ENCODE data around the gene SMYD3. TPM values are rescaled to one million over a fixed set of nuclear protein-coding genes. Genes with fewer than 3 reads are reported as not detected.

SMYD3 gene
- total RNA-seq, 2 donors from 2014 or later: 13.5 to 20.8 TPM

DNA sequence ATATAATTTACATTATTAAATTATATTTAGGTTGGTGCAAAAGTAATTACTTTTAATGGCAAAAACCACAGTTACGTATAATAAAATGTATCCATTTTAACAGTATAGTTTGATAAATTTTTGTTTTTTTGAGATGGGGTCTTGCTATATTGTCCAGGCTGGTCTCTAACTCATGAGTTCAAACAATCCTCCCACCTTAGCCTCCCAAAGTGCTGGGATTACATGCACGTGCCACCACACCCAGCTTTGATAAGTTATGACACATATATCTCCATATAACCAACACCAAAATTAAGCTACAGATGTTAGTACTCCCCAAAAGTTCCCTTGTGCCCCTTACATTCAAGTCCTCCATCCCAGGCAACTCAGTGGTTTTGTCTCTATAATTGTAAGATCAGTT is 163.1 kb downstream of the SMYD3 start:
- DNase-seq (no peak), ATAC-seq (no peak)
- H3K4me3 ChIP-seq: no peak overlapping the region
- H3K27ac ChIP-seq: no peak overlapping the region
- no peaks in the 10 kb centered on the region for H3K4me1 ChIP-seq
- intact Hi-C loops (cut with DNase I): no loop called here
- H3K27me3 ChIP-seq: no peaks in the 10 kb centered on the region
- 96 to 97% methylated on average over 2 of the region's 2 CpGs for WGBS, 2 donors
- H3K9me3 ChIP-seq: peaks cover 0 to 7% (median 0%) of the 10 kb centered on the region in 3 donors
- no peak for TF ChIP-seq POLR2A (IDR thresholded peaks at IDR 0.05)
- TF ChIP-seq, protein P1, sequence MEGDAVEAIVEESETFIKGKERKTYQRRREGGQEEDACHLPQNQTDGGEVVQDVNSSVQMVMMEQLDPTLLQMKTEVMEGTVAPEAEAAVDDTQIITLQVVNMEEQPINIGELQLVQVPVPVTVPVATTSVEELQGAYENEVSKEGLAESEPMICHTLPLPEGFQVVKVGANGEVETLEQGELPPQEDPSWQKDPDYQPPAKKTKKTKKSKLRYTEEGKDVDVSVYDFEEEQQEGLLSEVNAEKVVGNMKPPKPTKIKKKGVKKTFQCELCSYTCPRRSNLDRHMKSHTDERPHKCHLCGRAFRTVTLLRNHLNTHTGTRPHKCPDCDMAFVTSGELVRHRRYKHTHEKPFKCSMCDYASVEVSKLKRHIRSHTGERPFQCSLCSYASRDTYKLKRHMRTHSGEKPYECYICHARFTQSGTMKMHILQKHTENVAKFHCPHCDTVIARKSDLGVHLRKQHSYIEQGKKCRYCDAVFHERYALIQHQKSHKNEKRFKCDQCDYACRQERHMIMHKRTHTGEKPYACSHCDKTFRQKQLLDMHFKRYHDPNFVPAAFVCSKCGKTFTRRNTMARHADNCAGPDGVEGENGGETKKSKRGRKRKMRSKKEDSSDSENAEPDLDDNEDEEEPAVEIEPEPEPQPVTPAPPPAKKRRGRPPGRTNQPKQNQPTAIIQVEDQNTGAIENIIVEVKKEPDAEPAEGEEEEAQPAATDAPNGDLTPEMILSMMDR (IDR thresholded peaks at IDR 0.05): no peak
- no peaks in the 10 kb centered on the region for H3K36me3 ChIP-seq (replicated peaks in 1 of 2; ENCODE audit: insufficient read depth in 1 of 2, low read depth in 2 of 2)

DNA sequence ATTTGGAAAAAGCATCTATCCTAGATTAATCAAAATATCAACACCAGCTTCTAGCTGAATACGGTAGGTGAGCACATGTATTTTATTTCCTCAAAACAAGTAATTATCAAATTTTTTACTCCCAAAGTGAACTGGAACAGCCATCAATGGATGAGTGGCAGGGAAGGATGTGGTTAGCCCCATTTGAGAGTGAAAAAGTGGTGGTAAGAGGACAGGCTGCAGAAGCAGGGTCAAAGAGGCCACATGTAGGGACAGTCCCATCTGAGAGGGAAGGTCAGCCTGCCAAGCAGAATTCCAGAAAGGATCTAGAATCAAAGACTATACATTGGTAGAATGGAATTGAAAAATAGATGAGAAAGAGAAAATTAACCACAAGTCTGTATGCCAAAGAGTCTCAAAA is 163.8 kb downstream of the SMYD3 start:
- intact Hi-C loops (cut with DNase I): no loop called here
- H3K4me3 ChIP-seq: no peak overlapping the region
- H3K27ac ChIP-seq: no peak overlapping the region
- H3K9me3 ChIP-seq: peaks cover 0 to 7% (median 0%) of the 10 kb centered on the region in 3 donors
- TF ChIP-seq, protein P1 (IDR thresholded peaks at IDR 0.05): no peak
- TF ChIP-seq POLR2A (IDR thresholded peaks at IDR 0.05): no peak
- DNase-seq: no peak
- H3K36me3 ChIP-seq (replicated peaks in 1 of 2; ENCODE audit: insufficient read depth in 1 of 2, low read depth in 2 of 2): no peaks in the 10 kb centered on the region
- WGBS, 2 donors: 89 to 97% methylated on average over 1 of the region's 1 CpG
- H3K27me3 ChIP-seq: no peaks in the 10 kb centered on the region
- H3K4me1 ChIP-seq: no peaks in the 10 kb centered on the region
- ATAC-seq: no peak

DNA sequence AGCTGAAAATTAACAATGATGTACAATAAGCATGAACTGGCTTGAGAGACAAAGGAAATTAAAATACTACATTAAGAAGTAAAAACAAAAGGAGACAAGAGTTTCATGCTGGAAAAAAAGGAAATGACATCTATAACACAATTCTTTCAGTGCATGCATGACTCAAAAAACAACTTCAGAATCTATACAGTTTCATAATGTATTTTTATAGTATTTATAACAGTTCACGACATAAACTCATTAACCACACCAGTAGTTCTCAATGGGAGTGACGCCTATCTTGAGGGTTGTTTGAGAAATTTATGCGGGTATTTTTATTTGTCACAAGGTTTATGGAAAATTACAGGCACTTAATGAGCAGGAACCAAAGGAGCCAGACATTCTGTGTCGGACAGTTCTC is 168.5 kb downstream of the SMYD3 start:
- H3K4me1 ChIP-seq: no peaks in the 10 kb centered on the region
- no peaks in the 10 kb centered on the region for H3K36me3 ChIP-seq (replicated peaks in 1 of 2; ENCODE audit: insufficient read depth in 1 of 2, low read depth in 2 of 2)
- TF ChIP-seq, protein P1 (IDR thresholded peaks at IDR 0.05): no peak
- DNase-seq (no peak), ATAC-seq (no peak)
- WGBS, 2 donors: 89 to 95% methylated on average over 4 of the region's 4 CpGs
- no peaks in the 10 kb centered on the region for H3K9me3 ChIP-seq
- intact Hi-C loops (cut with DNase I): no loop called here
- no peak overlapping the region for H3K4me3 ChIP-seq
- no peak overlapping the region for H3K27ac ChIP-seq
- no peaks in the 10 kb centered on the region for H3K27me3 ChIP-seq

DNA sequence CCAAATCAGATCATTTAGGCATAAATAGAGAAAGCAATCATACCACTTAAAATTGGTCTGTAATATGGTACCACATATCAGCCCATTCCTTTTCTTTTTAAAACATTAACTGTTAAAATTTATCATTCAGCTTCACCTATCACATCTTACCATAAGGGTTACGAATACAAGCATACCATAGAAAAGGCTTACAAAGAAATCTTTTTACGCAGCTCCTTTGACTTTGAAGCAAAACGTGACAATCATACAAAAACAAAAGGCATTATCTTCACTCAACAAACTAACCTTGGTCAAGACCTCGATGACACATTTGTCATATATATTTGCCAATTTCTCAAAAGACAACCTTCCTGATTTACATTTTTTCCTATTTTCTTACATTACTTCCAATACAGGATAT is 169.0 kb downstream of the SMYD3 start:
- Histone ChIP-seq H3K9me3 (no peaks in the 10 kb centered on the region), H3K36me3 (replicated peaks in 1 of 2; ENCODE audit: insufficient read depth in 1 of 2, low read depth in 2 of 2) (no peaks in the 10 kb centered on the region), H3K4me1 (no peaks in the 10 kb centered on the region), H3K27me3 (no peaks in the 10 kb centered on the region), H3K4me3 (no peak overlapping the region), H3K27ac (no peak overlapping the region)
- intact Hi-C loops (cut with DNase I): no loop called here
- ATAC-seq (no peak), DNase-seq (no peak)
- TF ChIP-seq, protein P1 (IDR thresholded peaks at IDR 0.05): no peak
- TF ChIP-seq POLR2A (IDR thresholded peaks at IDR 0.05): no peak
- WGBS, 2 donors: 57 to 65% methylated on average over 4 of the region's 4 CpGs

DNA sequence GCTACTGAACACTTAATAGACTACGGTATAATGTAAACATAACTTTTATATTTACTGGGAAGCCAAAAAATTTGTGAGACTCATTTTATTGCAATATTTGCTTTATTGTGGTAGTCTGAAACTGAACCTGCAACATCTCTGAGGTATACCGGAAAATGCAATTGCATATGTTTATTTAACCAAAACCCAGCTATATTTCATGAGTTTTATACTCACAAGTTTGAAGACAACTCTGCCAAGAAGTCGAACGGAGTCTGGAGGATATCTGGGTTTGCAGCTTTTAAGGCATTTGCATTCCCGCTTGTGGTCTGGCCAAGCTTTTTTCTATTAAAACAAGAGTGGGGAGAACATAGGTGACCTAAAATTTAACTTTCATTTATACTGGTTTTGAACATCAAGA is 171.9 kb downstream of the SMYD3 start:
- intact Hi-C loops (cut with DNase I): no loop called here
- H3K9me3 ChIP-seq: no peaks in the 10 kb centered on the region
- H3K4me1 ChIP-seq: no peaks in the 10 kb centered on the region
- H3K36me3 ChIP-seq (replicated peaks in 1 of 2; ENCODE audit: insufficient read depth in 1 of 2, low read depth in 2 of 2): no peaks in the 10 kb centered on the region
- ATAC-seq (no peak), DNase-seq (no peak)
- no peak overlapping the region for H3K4me3 ChIP-seq
- no peaks in the 10 kb centered on the region for H3K27me3 ChIP-seq
- 84 to 86% methylated on average over 5 of the region's 5 CpGs for WGBS, 2 donors
- H3K27ac ChIP-seq: no peak overlapping the region
- TF ChIP-seq, protein P1 (IDR thresholded peaks at IDR 0.05): no peak
- no peak for TF ChIP-seq POLR2A (IDR thresholded peaks at IDR 0.05)
